22Rv1 (cell line): ENCODE measurements around the gene RBM20.

Source experiments
- H3K27ac ChIP-seq: fragments of 450-650 bp; 2 replicates; pipeline ENCODE4 v1.5.1; 2017
- CTCF ChIP-seq: fragments of 450-650 bp; IDR thresholded peaks from 2 replicates; pipeline ENCODE4 v1.5.1; 2017; ENCODE audit warnings: mild to moderate bottlenecking
- ZFX ChIP-seq: fragments of 450-650 bp; IDR thresholded peaks from 2 replicates; pipeline ENCODE4 v1.6.1; 2017; ENCODE audit warnings: antibody characterized with exemption, borderline replicate concordance

RBM20 gene

GRCh38 chr10:110758128-110758765 is 114.1 kb downstream of the RBM20 start:
- TF ChIP-seq ZFX = no peak
- no peak for TF ChIP-seq CTCF
- no peak overlapping the region for H3K27ac ChIP-seq

- TF ChIP-seq ZFX = no peak
- no peak for TF ChIP-seq CTCF
These were observed 114.8 kb downstream of the RBM20 start for GRCh38 chr10:110758898-110759297.

GRCh38 chr10:110759523-110759922 is 115.4 kb downstream of the RBM20 start:
- no peak for TF ChIP-seq CTCF
- no peak for TF ChIP-seq ZFX
- H3K27ac ChIP-seq = no peak overlapping the region

More at GRCh38 chr10:110758898-110759297, 114.8 kb downstream of the RBM20 start:
- no peak overlapping the region for H3K27ac ChIP-seq

- TF ChIP-seq CTCF (no peak), ZFX (no peak)
- no peak overlapping the region for H3K27ac ChIP-seq
These were observed 118.1 kb downstream of the RBM20 start for GRCh38 chr10:110762109-110762848.

- H3K27ac ChIP-seq = no peak overlapping the region
- no peak for TF ChIP-seq CTCF
- TF ChIP-seq ZFX = no peak
These were observed 118.7 kb downstream of the RBM20 start for GRCh38 chr10:110762849-110763211.

GRCh38 chr10:110764378-110764777 is 120.2 kb downstream of the RBM20 start:
- no peak for TF ChIP-seq CTCF
- TF ChIP-seq ZFX = no peak

More at GRCh38 chr10:110764378-110764777, 120.2 kb downstream of the RBM20 start:
- no peak overlapping the region for H3K27ac ChIP-seq
